HepG2 (cell line): Measurements from ENCODE around the gene NCOA3. TPM values are rescaled to one million over a fixed set of nuclear protein-coding genes. Genes with fewer than 3 reads are reported as not detected.

ENCODE experiments used
- ATAC-seq: fragments of 200-7000 bp; cut with Tn5 transposase; 3 replicates; pipeline ENCODE4 v1.9.1; 2020; ENCODE audit warnings: mild to moderate bottlenecking, moderate library complexity
- BruUV-seq: library from RNA; stranded (reverse); fragments of 400-500 nt; replicated peaks from 2 replicates; lab custom pipeline; 2021; lab: Mats Ljungman, UMichigan
- CTCF ChIA-PET: fragments of 300-600 bp; formaldehyde crosslinking; extraction: SDS; loops from one replicate; lab custom pipeline; 2021; ENCODE audit warnings: low total read pairs, inconsistent platforms, low intra/inter-chr PET ratio; lab: Yijun Ruan, JAX
- POLR2A ChIA-PET: fragments of 350-600 bp; sonication (Branson Sonifier 250); formaldehyde crosslinking; loops from one replicate; lab custom pipeline; 2020; ENCODE audit warnings: antibody characterized with exemption, inconsistent platforms; lab: Yijun Ruan, JAX
- DNase-seq: peaks from one replicate; pipeline ENCODE4 v3.0.0-alpha.2; 2015; ENCODE audit warnings: low spot score
- FAIRE-seq: peaks from 3 replicates; lab custom pipeline; 2011; peaks lifted over from hg19 to GRCh38; lab: Jason Lieb, UNC
- H2AFZ ChIP-seq: one replicate; pipeline ENCODE4 v1.6.1; 2011; ENCODE audit warnings: low read length, inconsistent platforms
- H3K27ac ChIP-seq: fragments of 300-600 bp; 3 replicates; pipeline ENCODE4 v1.8.0; 2011; ENCODE audit warnings: mixed run types, mild to moderate bottlenecking, mixed read lengths, low read length, inconsistent platforms; ENCODE audit not compliant: insufficient read depth; ENCODE audit errors: extremely low read length
- H3K27me3 ChIP-seq, 2 experiments: fragments of 200-600 bp in 1 of 2; 2 replicates in 1 of 2; 3 replicates in 1 of 2; pipeline versions ENCODE4 v1.6.0 to v1.8.0; 2011; ENCODE audit warnings: low read length in 2 of 2, mild to moderate bottlenecking in 2 of 2, moderate library complexity in 2 of 2, inconsistent platforms in 1 of 2; ENCODE audit not compliant: insufficient read depth in 2 of 2, control insufficient read depth in 1 of 2
- H3K36me3 ChIP-seq, 2 experiments: fragments of 200-600 bp in 1 of 2; replicated peaks in 1 of 2; 2 replicates in 1 of 2; 3 replicates in 1 of 2; pipeline versions ENCODE4 v1.5.1 to v1.8.0; 2011; ENCODE audit warnings: low read length in 2 of 2, inconsistent platforms in 1 of 2; ENCODE audit not compliant: insufficient read depth in 2 of 2, control insufficient read depth in 1 of 2
- H3K4me1 ChIP-seq: 2 replicates; pipeline ENCODE4 v1.5.1; 2012; ENCODE audit warnings: low read length, inconsistent platforms; ENCODE audit not compliant: insufficient read depth
- H3K4me2 ChIP-seq: 2 replicates; pipeline ENCODE4 v1.6.0; 2011; ENCODE audit warnings: low read depth, low read length, inconsistent platforms
- H3K4me3 ChIP-seq, 3 experiments: fragments of 200-600 bp in 1 of 3; sonication (generic), shearing (Covaris generic) in 1 of 3; replicated peaks in 1 of 3; 2 replicates each; pipeline ENCODE4 v1.5.1; 2011 to 2016; ENCODE audit warnings: low read length in 3 of 3, inconsistent platforms in 2 of 3, low read depth in 2 of 3, mild to moderate bottlenecking in 2 of 3, control low read depth in 1 of 3, mixed read lengths in 1 of 3; ENCODE audit not compliant: insufficient read depth in 1 of 3
- H3K79me2 ChIP-seq: one replicate; pipeline ENCODE4 v1.6.1; 2011; ENCODE audit warnings: low read length, inconsistent platforms; ENCODE audit not compliant: insufficient read depth
- H3K9ac ChIP-seq: 2 replicates; pipeline ENCODE4 v1.6.0; 2011; ENCODE audit warnings: mild to moderate bottlenecking, low read depth, low read length, inconsistent platforms; ENCODE audit not compliant: insufficient read depth
- H3K9me3 ChIP-seq: 2 replicates; pipeline ENCODE4 v1.5.1; 2012; ENCODE audit warnings: mild to moderate bottlenecking, low read length
- H4K20me1 ChIP-seq: 2 replicates; pipeline ENCODE4 v1.6.0; 2011; ENCODE audit warnings: inconsistent platforms, mild to moderate bottlenecking, low read length, moderate library complexity; ENCODE audit not compliant: insufficient read depth
- FOSL1 ChIP-seq: sonication (generic); formaldehyde crosslinking; IDR thresholded peaks from 2 replicates; pipeline ENCODE4 v1.9.0; 2021; ENCODE audit warnings: missing genetic modification reagents, borderline replicate concordance
- FOSL2 ChIP-seq: sonication (generic); formaldehyde crosslinking; IDR thresholded peaks from 2 replicates; pipeline ENCODE4 v1.4.0; 2020; ENCODE audit warnings: missing genetic modification reagents
- HDAC2 ChIP-seq: sonication (generic); formaldehyde crosslinking; IDR thresholded peaks from 2 replicates; pipeline ENCODE4 v1.4.0; 2020; ENCODE audit warnings: missing genetic modification reagents
- KDM6A ChIP-seq: IDR thresholded peaks from 2 replicates; pipeline ENCODE4 v1.6.1; 2016; ENCODE audit warnings: low read depth
- NR2F6 ChIP-seq, 2 experiments: IDR thresholded peaks; 2 replicates each; pipeline ENCODE4 v1.6.1; 2016; ENCODE audit warnings: antibody characterized with exemption in 1 of 2, mild to moderate bottlenecking in 1 of 2
- POLR2A ChIP-seq, 2 experiments: IDR thresholded peaks; 2 replicates each; pipeline ENCODE4 v1.6.1; 2011; ENCODE audit warnings: low read depth in 2 of 2, low read length in 2 of 2, mild to moderate bottlenecking in 1 of 2, moderate library complexity in 1 of 2; ENCODE audit not compliant: insufficient read depth in 1 of 2
- PTBP1 ChIP-seq: fragments of 200-400 bp; formaldehyde crosslinking; IDR thresholded peaks from 2 replicates; pipeline ENCODE4 v1.6.1; 2018; ENCODE audit warnings: low read length, low read depth; ENCODE audit not compliant: poor library complexity, severe bottlenecking
- RNF2 ChIP-seq: fragments of 450-650 bp; conservative IDR thresholded peaks from 2 replicates; pipeline ENCODE4 v1.6.1; 2016; ENCODE audit warnings: low read depth
- ZNF12 ChIP-seq: sonication (generic); formaldehyde crosslinking; IDR thresholded peaks from 2 replicates; pipeline ENCODE4 v1.5.0; 2020; ENCODE audit warnings: missing genetic modification reagents
- ZNF446 ChIP-seq: sonication (generic); formaldehyde crosslinking; IDR thresholded peaks from 2 replicates; pipeline ENCODE4 v1.5.0; 2020; ENCODE audit warnings: mild to moderate bottlenecking, missing genetic modification reagents
- ZNF484 ChIP-seq: sonication (generic); formaldehyde crosslinking; IDR thresholded peaks from 2 replicates; pipeline ENCODE4 v1.5.1; 2020; ENCODE audit warnings: mild to moderate bottlenecking, low read depth, missing genetic modification reagents, borderline replicate concordance
- ZNF570 ChIP-seq: sonication (generic); formaldehyde crosslinking; IDR thresholded peaks from 2 replicates; pipeline ENCODE4 v1.4.0; 2020; ENCODE audit warnings: mild to moderate bottlenecking, missing genetic modification reagents, borderline replicate concordance
- ZNF720 ChIP-seq: sonication (generic); formaldehyde crosslinking; IDR thresholded peaks from 2 replicates; pipeline ENCODE4 v1.4.0; 2020; ENCODE audit warnings: missing genetic modification reagents
- ZNF879 ChIP-seq: sonication (generic); formaldehyde crosslinking; IDR thresholded peaks from 2 replicates; pipeline ENCODE4 v1.8.1; 2023; ENCODE audit warnings: missing genetic modification reagents
- WGBS: methylation state at CpG from one replicate; pipeline ENCODE4 v1.1.6; 2017; ENCODE audit warnings: low lambda C conversion rate; 5-methylcytosine and 5-hydroxymethylcytosine counted together
- in situ Hi-C: cut with HindIII; loops from 2 replicates; pipeline ENCODE4 v1.10.0; 2017; ENCODE audit warnings: low pct_unique_long_range_greater_than_20kb; ENCODE audit not compliant: extremely low pct_ligation_motif_present
- intact Hi-C: fragments of 100-400 bp; cut with micrococcal nuclease; formaldehyde crosslinking; loops from one replicate; pipeline ENCODE4 v1.10.0; 2022; ENCODE audit not compliant: unreplicated experiment
- polyA plus RNA-seq, 8 experiments: library from polyadenylated mRNA; depleted of rRNA in 3 of 8; stranded (reverse) in 7 of 8; unstranded in 1 of 8; fragments of >200 nt; fragmentation: Illumina TruSeq in 4 of 8; extraction: Trizol in 4 of 8; gene quantifications; 2 replicates each; pipeline versions ENCODE4 v1.2.1 to v1.2.3, GENCODE V29; 2011 to 2016; ENCODE audit warnings: low read depth in 4 of 8, missing spikeins in 1 of 8, mixed read lengths in 1 of 8; ENCODE audit not compliant: insufficient read depth in 1 of 8
- total RNA-seq, 5 experiments: library from RNA; depleted of rRNA; stranded (reverse); fragments of >200 nt; fragmentation: Illumina TruSeq; extraction: Trizol; gene quantifications; 2 replicates each; pipeline ENCODE4 v1.2.3, GENCODE V29; 2016; ENCODE audit warnings: low read depth in 1 of 5
- TF ChIP-seq, protein P1 (sequence below): IDR thresholded peaks from 2 replicates; pipeline ENCODE4 v1.6.1; 2016; ENCODE audit warnings: mild to moderate bottlenecking, missing biosample characterization, missing genetic modification reagents
- TF ChIP-seq, protein P2 (sequence below): sonication (generic); formaldehyde crosslinking; conservative IDR thresholded peaks from 2 replicates; pipeline ENCODE4 v1.8.1; 2023; ENCODE audit warnings: missing genetic modification reagents
- TF ChIP-seq, protein P3 (sequence below): sonication (generic); formaldehyde crosslinking; IDR thresholded peaks from 2 replicates; pipeline ENCODE4 v1.4.0; 2020; ENCODE audit warnings: low read depth, mild to moderate bottlenecking, missing genetic modification reagents
- TF ChIP-seq, protein P4 (sequence below): sonication (generic); formaldehyde crosslinking; IDR thresholded peaks from 2 replicates; pipeline ENCODE4 v1.5.1; 2020; ENCODE audit warnings: missing genetic modification reagents, mild to moderate bottlenecking, borderline replicate concordance
- TF ChIP-seq, protein P5 (sequence below): IDR thresholded peaks from 2 replicates; pipeline ENCODE4 v1.6.1; 2018; ENCODE audit warnings: missing genetic modification reagents, mild to moderate bottlenecking, missing compliant biosample characterization

Gene NCOA3
- total and polyA plus RNA-seq, 2 of the 13 experiments (the other 11 are each of a cell fraction or from before 2014, with no cell fraction given), result 35.0 to 56.8 TPM

DNA sequence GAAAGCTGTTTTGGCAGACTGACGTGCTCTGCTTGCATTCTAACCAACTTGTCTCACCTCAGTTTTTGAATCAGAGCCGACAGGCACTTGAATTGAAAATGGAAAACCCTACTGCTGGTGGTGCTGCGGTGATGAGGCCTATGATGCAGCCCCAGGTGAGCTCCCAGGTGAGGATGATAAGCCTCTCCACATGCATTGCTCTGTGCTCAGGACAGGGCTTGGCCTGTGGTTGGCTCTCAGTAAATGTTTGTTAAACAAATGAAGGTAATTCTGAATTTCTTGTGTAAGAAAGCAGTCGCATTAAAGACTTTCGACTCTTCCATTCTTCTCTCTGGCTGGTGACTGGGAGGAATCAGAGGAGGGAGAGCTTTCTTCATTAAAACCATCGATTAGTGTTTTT, 147.3 kb downstream of the NCOA3 start:
- H2AFZ ChIP-seq, result no peak overlapping the region
- no peak for DNase-seq
- peaks cover 42 to 85% of the 10 kb centered on the region in 2 experiments for H3K36me3 ChIP-seq
- H3K9ac ChIP-seq, result no peak overlapping the region
- no peak overlapping the region for H3K4me2 ChIP-seq
- in situ Hi-C loops (no loop called here), intact Hi-C loops (no loop called here)
- no peaks in the 10 kb centered on the region for H3K9me3 ChIP-seq
- WGBS, result 96% methylated on average over 6 of the region's 6 CpGs
- H3K27me3 ChIP-seq, result no peaks in the 10 kb centered on the region
- FAIRE-seq, result no peak
- no peak overlapping the region for H3K27ac ChIP-seq
- no peaks in the 10 kb centered on the region for H3K79me2 ChIP-seq
- ATAC-seq, result no peak
- no peaks in the 10 kb centered on the region for H4K20me1 ChIP-seq
- no TSS peak for BruUV-seq
- H3K4me1 ChIP-seq, result no peaks in the 10 kb centered on the region
- TF ChIP-seq ZNF12 (no peak), ZNF484 (CRISPR knock-in tag) (no peak), ZNF570 (no peak), KDM6A (CRISPR knock-in tag) (no peak), POLR2A (IDR thresholded peaks at IDR 0.05; ENCODE audit: insufficient read depth in 1 of 2, low read depth in 2 of 2, low read length in 2 of 2) (no peak), HDAC2 (CRISPR knock-in tag) (no peak), ZNF720 (CRISPR knock-in tag) (no peak), FOSL1 (CRISPR knock-in tag) (no peak), ZNF446 (CRISPR knock-in tag) (no peak), FOSL2 (no peak), RNF2 (no peak), NR2F6 (IDR thresholded peaks at IDR 0.05) (no peak), NR2F6 (CRISPR knock-in tag; IDR thresholded peaks at IDR 0.05) (no peak), PTBP1 (no peak), ZNF879 (CRISPR knock-in tag) (no peak)
- TF ChIP-seq, protein P1, sequence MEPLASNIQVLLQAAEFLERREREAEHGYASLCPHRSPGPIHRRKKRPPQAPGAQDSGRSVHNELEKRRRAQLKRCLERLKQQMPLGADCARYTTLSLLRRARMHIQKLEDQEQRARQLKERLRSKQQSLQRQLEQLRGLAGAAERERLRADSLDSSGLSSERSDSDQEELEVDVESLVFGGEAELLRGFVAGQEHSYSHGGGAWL, result no peak
- TF ChIP-seq, protein P2, sequence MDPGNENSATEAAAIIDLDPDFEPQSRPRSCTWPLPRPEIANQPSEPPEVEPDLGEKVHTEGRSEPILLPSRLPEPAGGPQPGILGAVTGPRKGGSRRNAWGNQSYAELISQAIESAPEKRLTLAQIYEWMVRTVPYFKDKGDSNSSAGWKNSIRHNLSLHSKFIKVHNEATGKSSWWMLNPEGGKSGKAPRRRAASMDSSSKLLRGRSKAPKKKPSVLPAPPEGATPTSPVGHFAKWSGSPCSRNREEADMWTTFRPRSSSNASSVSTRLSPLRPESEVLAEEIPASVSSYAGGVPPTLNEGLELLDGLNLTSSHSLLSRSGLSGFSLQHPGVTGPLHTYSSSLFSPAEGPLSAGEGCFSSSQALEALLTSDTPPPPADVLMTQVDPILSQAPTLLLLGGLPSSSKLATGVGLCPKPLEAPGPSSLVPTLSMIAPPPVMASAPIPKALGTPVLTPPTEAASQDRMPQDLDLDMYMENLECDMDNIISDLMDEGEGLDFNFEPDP (CRISPR knock-in tag), result no peak
- TF ChIP-seq, protein P3, sequence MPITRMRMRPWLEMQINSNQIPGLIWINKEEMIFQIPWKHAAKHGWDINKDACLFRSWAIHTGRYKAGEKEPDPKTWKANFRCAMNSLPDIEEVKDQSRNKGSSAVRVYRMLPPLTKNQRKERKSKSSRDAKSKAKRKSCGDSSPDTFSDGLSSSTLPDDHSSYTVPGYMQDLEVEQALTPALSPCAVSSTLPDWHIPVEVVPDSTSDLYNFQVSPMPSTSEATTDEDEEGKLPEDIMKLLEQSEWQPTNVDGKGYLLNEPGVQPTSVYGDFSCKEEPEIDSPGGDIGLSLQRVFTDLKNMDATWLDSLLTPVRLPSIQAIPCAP (CRISPR knock-in tag), result no peak
- TF ChIP-seq, protein P4, sequence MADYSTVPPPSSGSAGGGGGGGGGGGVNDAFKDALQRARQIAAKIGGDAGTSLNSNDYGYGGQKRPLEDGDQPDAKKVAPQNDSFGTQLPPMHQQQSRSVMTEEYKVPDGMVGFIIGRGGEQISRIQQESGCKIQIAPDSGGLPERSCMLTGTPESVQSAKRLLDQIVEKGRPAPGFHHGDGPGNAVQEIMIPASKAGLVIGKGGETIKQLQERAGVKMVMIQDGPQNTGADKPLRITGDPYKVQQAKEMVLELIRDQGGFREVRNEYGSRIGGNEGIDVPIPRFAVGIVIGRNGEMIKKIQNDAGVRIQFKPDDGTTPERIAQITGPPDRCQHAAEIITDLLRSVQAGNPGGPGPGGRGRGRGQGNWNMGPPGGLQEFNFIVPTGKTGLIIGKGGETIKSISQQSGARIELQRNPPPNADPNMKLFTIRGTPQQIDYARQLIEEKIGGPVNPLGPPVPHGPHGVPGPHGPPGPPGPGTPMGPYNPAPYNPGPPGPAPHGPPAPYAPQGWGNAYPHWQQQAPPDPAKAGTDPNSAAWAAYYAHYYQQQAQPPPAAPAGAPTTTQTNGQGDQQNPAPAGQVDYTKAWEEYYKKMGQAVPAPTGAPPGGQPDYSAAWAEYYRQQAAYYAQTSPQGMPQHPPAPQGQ (CRISPR knock-in tag), result no peak
- TF ChIP-seq, protein P5, sequence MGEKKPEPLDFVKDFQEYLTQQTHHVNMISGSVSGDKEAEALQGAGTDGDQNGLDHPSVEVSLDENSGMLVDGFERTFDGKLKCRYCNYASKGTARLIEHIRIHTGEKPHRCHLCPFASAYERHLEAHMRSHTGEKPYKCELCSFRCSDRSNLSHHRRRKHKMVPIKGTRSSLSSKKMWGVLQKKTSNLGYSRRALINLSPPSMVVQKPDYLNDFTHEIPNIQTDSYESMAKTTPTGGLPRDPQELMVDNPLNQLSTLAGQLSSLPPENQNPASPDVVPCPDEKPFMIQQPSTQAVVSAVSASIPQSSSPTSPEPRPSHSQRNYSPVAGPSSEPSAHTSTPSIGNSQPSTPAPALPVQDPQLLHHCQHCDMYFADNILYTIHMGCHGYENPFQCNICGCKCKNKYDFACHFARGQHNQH (CRISPR knock-in tag), result no peak
- CTCF ChIA-PET, result no interaction called here
- no peak overlapping the region for H3K4me3 ChIP-seq
- POLR2A ChIA-PET, result no interaction called here
